Cardiac muscle cell (in vitro differentiated cells and primary cell): ENCODE data around the gene DLGAP1. TPM values are rescaled to one million over a fixed set of nuclear protein-coding genes. Genes with fewer than 3 reads are reported as not detected.

Source experiments
- DNase-seq, 2 donors: peaks; one replicate each; pipeline versions ENCODE4 v3.0.0 to v3.0.0-alpha.2; 2010 to 2017; ENCODE audit warnings: low read depth in 1 of 2, low spot score in 1 of 2
- H3K27ac ChIP-seq: fragments of 200-600 bp; sonication (generic); 2 replicates; pipeline ENCODE4 v1.5.1; 2016
- H3K27me3 ChIP-seq: fragments of 200-600 bp; sonication (generic); 2 replicates; pipeline ENCODE4 v1.6.0; 2016; ENCODE audit warnings: control low read depth
- H3K36me3 ChIP-seq: fragments of 200-600 bp; sonication (generic); 2 replicates; pipeline ENCODE4 v1.5.1; 2016; ENCODE audit warnings: control low read depth
- H3K4me1 ChIP-seq: fragments of 200-600 bp; sonication (generic); 2 replicates; pipeline ENCODE4 v1.8.1; 2017; ENCODE audit warnings: low read depth, mild to moderate bottlenecking, mixed run types
- H3K4me3 ChIP-seq: fragments of 200-600 bp; sonication (generic); 2 replicates; pipeline ENCODE4 v1.5.1; 2016; ENCODE audit warnings: mild to moderate bottlenecking
- H3K9me3 ChIP-seq: fragments of 200-600 bp; sonication (generic); 2 replicates; pipeline ENCODE4 v1.5.1; 2017; ENCODE audit warnings: low read depth, mild to moderate bottlenecking, control low read depth
- CTCF ChIP-seq: IDR thresholded peaks from 2 replicates; pipeline ENCODE4 v1.5.1; 2012; ENCODE audit warnings: low read depth, mild to moderate bottlenecking, low read length
- polyA plus RNA-seq: library from polyadenylated mRNA; unstranded; fragments of >200 nt; fragmentation: Nextera tagmentation; extraction: Ambion mirVana; gene quantifications from 2 replicates; pipeline ENCODE4 v1.2.1, GENCODE V29; 2016
- total RNA-seq: library from RNA; depleted of rRNA; stranded (reverse); fragments of >200 nt; gene quantifications from 2 replicates; pipeline ENCODE4 v1.2.3, GENCODE V29; 2016

DLGAP1 gene
- total and polyA plus RNA-seq, 2 experiments from 2014 or later, result 2.5 to 7.9 TPM

DNA sequence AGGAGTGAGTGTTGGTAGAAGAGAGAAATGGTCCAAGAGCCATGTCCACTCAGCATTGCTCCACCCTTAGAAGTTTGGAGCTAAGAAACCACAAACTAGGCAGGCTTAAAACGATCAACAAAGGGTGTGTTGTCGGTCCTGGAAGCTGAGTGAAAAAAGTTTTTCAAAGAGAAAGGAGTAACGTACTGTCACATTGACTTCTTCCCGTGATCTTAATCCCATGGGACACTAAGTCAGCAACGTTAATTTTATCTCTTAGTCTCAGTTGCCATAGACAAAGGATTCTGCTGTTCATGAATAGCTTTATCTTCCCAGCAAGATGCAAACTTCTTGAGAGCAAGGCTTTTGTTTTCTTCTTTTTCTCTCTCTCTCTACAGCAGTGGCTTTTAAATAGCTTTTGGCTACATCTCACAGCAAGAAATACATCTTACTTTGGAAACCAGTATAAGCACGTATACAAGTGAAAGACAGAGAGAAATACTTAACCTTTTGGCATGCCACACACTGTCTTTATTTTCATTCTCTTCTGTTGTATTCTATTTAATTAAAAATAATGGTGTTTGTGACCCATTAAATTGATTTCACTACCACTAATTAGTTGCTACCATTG lies 627.8 kb downstream of the DLGAP1 start:
- no peaks in the 10 kb centered on the region for H3K36me3 ChIP-seq
- no peak overlapping the region for H3K4me3 ChIP-seq
- H3K27me3 ChIP-seq, result no peaks in the 10 kb centered on the region
- no peaks in the 10 kb centered on the region for H3K9me3 ChIP-seq
- no peaks in the 10 kb centered on the region for H3K4me1 ChIP-seq
- peak in 1 of 2 donors; percentile 8 for DNase-seq
- H3K27ac ChIP-seq, result no peak overlapping the region
- TF ChIP-seq CTCF, result no peak

DNA sequence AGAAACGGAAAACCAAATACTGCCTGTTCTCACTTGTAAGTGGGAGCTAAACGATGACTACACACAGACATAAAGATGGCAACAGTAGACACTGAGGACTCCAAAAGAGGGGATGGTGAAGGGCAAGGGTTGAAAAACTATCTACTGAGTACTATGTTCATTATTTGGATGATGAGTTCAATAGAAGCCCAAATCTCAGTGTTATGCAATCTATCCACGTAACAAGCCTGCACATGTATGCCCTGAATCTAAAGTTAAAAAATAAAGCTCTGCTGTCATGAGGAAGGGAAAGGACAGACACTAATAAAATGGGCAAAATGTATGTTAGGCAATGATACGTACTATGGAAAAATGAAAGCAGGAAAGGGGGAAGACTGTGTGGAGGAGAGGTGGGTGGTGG lies 629.1 kb downstream of the DLGAP1 start:
- DNase-seq, result no peak

DNA sequence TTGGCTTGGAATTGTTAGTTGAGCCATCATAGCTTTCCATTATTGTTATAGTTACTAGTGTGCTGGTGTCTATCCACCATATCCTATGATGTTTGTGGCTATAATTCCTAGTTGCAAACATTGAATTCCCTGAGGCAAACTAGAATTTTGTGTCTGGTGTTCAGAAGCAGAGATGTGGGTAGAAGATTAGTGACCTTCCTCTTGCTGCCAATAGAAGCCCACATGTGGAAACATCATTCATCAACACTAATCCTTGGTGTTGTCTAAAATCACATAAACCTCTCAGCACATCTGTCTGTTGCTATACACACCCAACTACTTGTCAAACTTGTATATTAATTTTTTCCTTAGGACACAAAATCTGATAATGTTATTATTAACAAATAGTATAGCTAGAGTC lies 631.0 kb downstream of the DLGAP1 start:
- Histone ChIP-seq H3K27ac (no peak overlapping the region), H3K36me3 (no peaks in the 10 kb centered on the region), H3K9me3 (no peaks in the 10 kb centered on the region), H3K4me3 (no peak overlapping the region), H3K27me3 (no peaks in the 10 kb centered on the region), H3K4me1 (peaks cover 6% of the 10 kb centered on the region)
- no peak for TF ChIP-seq CTCF
- no peak for DNase-seq

More for the DNA sequence above, 629.1 kb downstream of the DLGAP1 start:
- no peaks in the 10 kb centered on the region for H3K27me3 ChIP-seq
- H3K4me1 ChIP-seq, result no peaks in the 10 kb centered on the region
- H3K36me3 ChIP-seq, result no peaks in the 10 kb centered on the region
- no peaks in the 10 kb centered on the region for H3K9me3 ChIP-seq
- no peak for TF ChIP-seq CTCF
- H3K4me3 ChIP-seq, result no peak overlapping the region
- no peak overlapping the region for H3K27ac ChIP-seq

DNA sequence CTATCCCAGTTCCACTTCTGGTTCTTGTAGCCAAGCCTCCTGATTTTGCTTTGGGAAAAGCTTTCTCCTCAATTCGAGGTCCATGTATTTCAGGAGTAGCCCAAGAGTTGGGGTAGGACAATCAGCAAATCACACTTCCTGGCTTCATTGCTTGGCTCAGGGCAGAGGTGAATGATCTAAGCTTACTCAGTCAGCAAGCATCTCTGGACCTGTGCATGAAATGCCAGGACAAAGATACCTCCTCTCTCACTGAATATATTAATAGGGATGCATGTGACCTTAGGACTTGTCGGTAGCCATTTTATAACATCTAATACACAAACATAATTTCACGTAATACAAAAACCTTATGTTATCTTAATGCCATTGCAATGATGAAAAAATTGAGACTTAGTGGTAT lies 632.0 kb downstream of the DLGAP1 start:
- H3K27ac ChIP-seq, result no peak overlapping the region
- peaks cover 6% of the 10 kb centered on the region for H3K4me1 ChIP-seq
- H3K36me3 ChIP-seq, result no peaks in the 10 kb centered on the region
- no peaks in the 10 kb centered on the region for H3K9me3 ChIP-seq
- H3K27me3 ChIP-seq, result no peaks in the 10 kb centered on the region
- TF ChIP-seq CTCF, result no peak
- no peak for DNase-seq
- no peak overlapping the region for H3K4me3 ChIP-seq

DNA sequence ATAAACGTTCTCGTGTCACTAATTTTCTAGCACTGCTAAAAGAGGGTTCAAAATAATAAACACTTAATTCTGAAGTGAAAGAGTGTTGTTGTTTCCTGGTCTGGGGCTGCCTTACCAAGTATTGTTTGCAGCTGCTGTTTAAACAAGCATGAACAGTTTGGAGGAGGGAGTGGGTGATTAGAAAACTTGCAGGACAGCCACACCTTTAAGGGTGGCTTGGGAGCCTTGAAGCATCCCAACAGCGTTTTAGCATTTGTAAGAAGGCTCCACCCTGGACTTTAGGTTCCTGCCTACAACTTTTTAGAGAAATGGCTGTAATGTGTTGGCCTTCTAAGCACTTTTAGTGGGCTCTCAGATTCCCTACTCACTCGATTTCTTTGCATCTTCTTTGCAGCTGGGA lies 633.6 kb downstream of the DLGAP1 start:
- H3K27me3 ChIP-seq, result no peaks in the 10 kb centered on the region
- TF ChIP-seq CTCF, result no peak
- H3K36me3 ChIP-seq, result no peaks in the 10 kb centered on the region
- no peak for DNase-seq
- peaks cover 6% of the 10 kb centered on the region for H3K4me1 ChIP-seq
- H3K27ac ChIP-seq, result no peak overlapping the region
- H3K9me3 ChIP-seq, result no peaks in the 10 kb centered on the region
- no peak overlapping the region for H3K4me3 ChIP-seq
